SU-DHL-6 (cell line): ENCODE results near the gene TGFBRAP1.

Experiments used
- H2AFZ ChIP-seq: fragments of 200-600 bp; sonication (generic); 2 replicates; pipeline ENCODE4 v1.6.1; 2014; ENCODE audit warnings: low read depth, mild to moderate bottlenecking, moderate library complexity, mixed read lengths, antibody characterized with exemption, low read length; ENCODE audit not compliant: severe bottlenecking
- H3F3A ChIP-seq: fragments of 200-600 bp; shearing (Covaris generic); 2 replicates; pipeline ENCODE4 v1.6.0; 2016; ENCODE audit warnings: antibody characterized with exemption, mild to moderate bottlenecking; ENCODE audit not compliant: insufficient read depth
- H3K27ac ChIP-seq: fragments of 200-600 bp; sonication (generic); 2 replicates; pipeline ENCODE4 v1.5.1; 2016; ENCODE audit warnings: low read depth, mild to moderate bottlenecking, low read length, moderate library complexity, mixed read lengths
- H3K27me3 ChIP-seq: fragments of 200-600 bp; sonication (generic), shearing (Covaris generic); 2 replicates; pipeline ENCODE4 v1.6.0; 2014; ENCODE audit warnings: mild to moderate bottlenecking, low read length
- H3K36me3 ChIP-seq: fragments of 200-600 bp; sonication (generic); 2 replicates; pipeline ENCODE4 v1.6.1; 2014; ENCODE audit warnings: mild to moderate bottlenecking, low read length, mixed read lengths
- H3K4me2 ChIP-seq: fragments of 300-600, 200-600 bp; shearing (Covaris generic), sonication (generic); 2 replicates; pipeline ENCODE4 v1.6.0; 2014; ENCODE audit warnings: low read length, low read depth, mild to moderate bottlenecking; ENCODE audit not compliant: poor library complexity, severe bottlenecking
- H3K4me3 ChIP-seq: fragments of 200-600 bp; sonication (generic); 2 replicates; pipeline ENCODE4 v1.5.1; 2014; ENCODE audit warnings: antibody characterized with exemption, low read length, mild to moderate bottlenecking, mixed read lengths; ENCODE audit not compliant: insufficient read depth, poor library complexity, severe bottlenecking
- H3K79me2 ChIP-seq: fragments of 200-600 bp; sonication (generic); 2 replicates; pipeline ENCODE4 v1.6.1; 2014; ENCODE audit warnings: mild to moderate bottlenecking, low read length, moderate library complexity; ENCODE audit not compliant: insufficient read depth
- H3K9ac ChIP-seq: fragments of 200-600 bp; sonication (generic); 2 replicates; pipeline ENCODE4 v1.7.0; 2014; ENCODE audit warnings: mild to moderate bottlenecking, low read length
- H3K9me2 ChIP-seq: fragments of 200-600 bp; sonication (generic); replicated peaks from 2 replicates; pipeline ENCODE4 v1.6.1; 2014; ENCODE audit warnings: low read length; ENCODE audit not compliant: insufficient read depth
- H3K9me3 ChIP-seq: fragments of 200-600 bp; sonication (generic); 2 replicates; pipeline ENCODE4 v1.6.1; 2014; ENCODE audit warnings: low read length, mixed read lengths; ENCODE audit not compliant: insufficient read depth
- H4K20me1 ChIP-seq: fragments of 200-600 bp; sonication (generic); 2 replicates; pipeline ENCODE4 v1.6.1; 2014; ENCODE audit warnings: low read depth, mild to moderate bottlenecking, antibody characterized with exemption, low read length, moderate library complexity, mixed read lengths
- EZH2phosphoT487 ChIP-seq: fragments of 200-600 bp; sonication (generic), shearing (Covaris generic); conservative IDR thresholded peaks from 2 replicates; pipeline ENCODE4 v1.6.1; 2018; ENCODE audit warnings: mild to moderate bottlenecking, antibody characterized with exemption, low read length, moderate library complexity, mixed read lengths
- TF ChIP-seq, protein P1 (sequence below): fragments of 200-600 bp; sonication (generic); IDR thresholded peaks from one replicate; pipeline ENCODE4 v1.5.1; 2017; ENCODE audit warnings: antibody characterized with exemption, mild to moderate bottlenecking, low read length, moderate library complexity; ENCODE audit not compliant: insufficient read depth, poor library complexity, severe bottlenecking

TGFBRAP1 gene

DNA sequence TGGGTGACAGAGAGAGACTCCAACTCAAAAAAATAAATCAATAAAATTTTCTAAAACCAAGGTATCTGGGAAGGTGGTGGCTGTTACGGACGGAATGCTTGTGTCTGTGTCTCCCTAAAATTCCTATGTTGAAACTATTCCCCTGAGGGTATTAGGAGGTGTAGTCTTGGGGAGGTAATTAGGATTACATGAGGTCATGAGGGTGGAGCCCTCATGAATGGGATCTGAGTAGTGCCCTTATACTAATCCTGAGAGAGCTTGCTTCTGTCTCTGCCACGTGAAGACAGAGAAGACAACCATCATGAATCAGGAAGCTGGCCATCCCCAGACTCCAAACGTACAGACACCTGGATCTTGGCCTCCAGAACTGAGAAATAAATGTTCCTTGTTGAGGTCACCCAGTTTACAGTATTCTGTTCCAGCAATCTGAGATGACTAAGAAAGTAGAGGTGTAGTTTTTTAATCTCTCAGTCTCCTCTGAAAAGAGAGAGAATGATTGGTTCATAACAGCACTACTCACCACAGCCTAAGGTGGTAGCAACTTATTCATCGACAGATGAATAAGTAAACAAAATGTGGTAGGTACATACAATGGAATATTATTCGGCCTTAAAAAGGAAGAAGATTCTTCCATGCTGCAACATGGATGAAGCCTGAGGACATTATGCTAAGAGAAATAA, 38.4 kb downstream of the TGFBRAP1 start:
- no peak overlapping the region for H3K4me3 ChIP-seq
- 0 out of 2 replicates have a peak, but pooled peaks cover 3% of the 10 kb centered on the region for H3K79me2 ChIP-seq
- no peaks in the 10 kb centered on the region for H3K9me3 ChIP-seq
- H2AFZ ChIP-seq, result no peak overlapping the region
- H3K27ac ChIP-seq, result no peak overlapping the region
- H3K36me3 ChIP-seq, result peaks cover 20% of the 10 kb centered on the region
- no peaks in the 10 kb centered on the region for H4K20me1 ChIP-seq
- H3K27me3 ChIP-seq, result no peaks in the 10 kb centered on the region
- H3F3A ChIP-seq, result no peaks in the 10 kb centered on the region
- H3K9ac ChIP-seq, result no peak overlapping the region
- H3K4me2 ChIP-seq, result no peak overlapping the region
- TF ChIP-seq, protein P1, sequence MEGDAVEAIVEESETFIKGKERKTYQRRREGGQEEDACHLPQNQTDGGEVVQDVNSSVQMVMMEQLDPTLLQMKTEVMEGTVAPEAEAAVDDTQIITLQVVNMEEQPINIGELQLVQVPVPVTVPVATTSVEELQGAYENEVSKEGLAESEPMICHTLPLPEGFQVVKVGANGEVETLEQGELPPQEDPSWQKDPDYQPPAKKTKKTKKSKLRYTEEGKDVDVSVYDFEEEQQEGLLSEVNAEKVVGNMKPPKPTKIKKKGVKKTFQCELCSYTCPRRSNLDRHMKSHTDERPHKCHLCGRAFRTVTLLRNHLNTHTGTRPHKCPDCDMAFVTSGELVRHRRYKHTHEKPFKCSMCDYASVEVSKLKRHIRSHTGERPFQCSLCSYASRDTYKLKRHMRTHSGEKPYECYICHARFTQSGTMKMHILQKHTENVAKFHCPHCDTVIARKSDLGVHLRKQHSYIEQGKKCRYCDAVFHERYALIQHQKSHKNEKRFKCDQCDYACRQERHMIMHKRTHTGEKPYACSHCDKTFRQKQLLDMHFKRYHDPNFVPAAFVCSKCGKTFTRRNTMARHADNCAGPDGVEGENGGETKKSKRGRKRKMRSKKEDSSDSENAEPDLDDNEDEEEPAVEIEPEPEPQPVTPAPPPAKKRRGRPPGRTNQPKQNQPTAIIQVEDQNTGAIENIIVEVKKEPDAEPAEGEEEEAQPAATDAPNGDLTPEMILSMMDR, result no peak
- no peak for TF ChIP-seq EZH2phosphoT487
- no peaks in the 10 kb centered on the region for H3K9me2 ChIP-seq

DNA sequence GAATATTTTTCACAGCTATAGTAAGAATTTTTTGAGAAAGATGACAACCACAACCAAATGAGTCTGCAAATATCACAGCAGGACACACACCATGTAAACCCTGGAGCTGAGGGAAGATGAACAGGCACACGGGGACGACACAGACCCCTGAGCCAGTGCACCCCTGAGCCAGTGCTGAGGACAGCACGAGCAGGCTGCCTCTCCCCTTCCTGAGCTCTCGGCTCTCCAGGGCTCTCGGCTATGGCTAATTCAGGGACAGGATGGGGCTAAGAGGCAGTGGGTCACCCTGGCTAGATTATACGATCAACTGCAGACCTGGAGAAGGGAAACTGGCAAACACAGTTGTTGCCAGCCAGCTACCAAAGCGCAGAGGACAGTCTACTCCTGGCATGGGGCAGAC, 41.4 kb downstream of the TGFBRAP1 start:
- TF ChIP-seq, protein P1, result no peak
- no peak for TF ChIP-seq EZH2phosphoT487
- H3K27me3 ChIP-seq, result no peaks in the 10 kb centered on the region
- no peaks in the 10 kb centered on the region for H3K9me3 ChIP-seq
- peaks cover 3% of the 10 kb centered on the region; the same call in 1 of the 2 replicates for H3K79me2 ChIP-seq
- H3K27ac ChIP-seq, result no peak overlapping the region
- no peak overlapping the region for H3K9ac ChIP-seq
- H3K4me3 ChIP-seq, result no peak overlapping the region
- H3K4me2 ChIP-seq, result no peak overlapping the region
- H4K20me1 ChIP-seq, result no peaks in the 10 kb centered on the region; the same call in 1 of the 2 replicates
- H3K36me3 ChIP-seq, result peaks cover 15% of the 10 kb centered on the region; the same call in 1 of the 2 replicates
- no peak overlapping the region for H2AFZ ChIP-seq
- H3K9me2 ChIP-seq, result no peaks in the 10 kb centered on the region
- no peaks in the 10 kb centered on the region for H3F3A ChIP-seq

DNA sequence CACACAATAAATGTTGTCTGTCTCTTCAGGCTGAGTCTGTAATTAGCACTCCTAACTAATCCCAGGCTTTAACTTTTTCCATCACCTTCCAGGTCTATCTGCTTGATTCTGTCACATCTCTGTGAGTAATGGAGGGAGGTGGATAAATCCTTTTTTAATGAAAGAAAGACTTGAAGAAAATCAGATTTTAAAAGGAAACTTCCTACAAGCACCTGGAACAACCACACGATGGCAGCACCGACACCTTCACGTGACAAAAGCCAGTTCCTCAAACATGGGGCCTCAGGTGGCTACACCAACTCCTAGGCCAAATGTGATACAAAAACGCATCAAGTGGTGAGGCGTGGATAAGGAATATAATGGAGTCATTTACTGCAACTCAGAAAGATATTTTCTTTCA, 41.8 kb downstream of the TGFBRAP1 start:
- no peaks in the 10 kb centered on the region for H3K27me3 ChIP-seq
- H4K20me1 ChIP-seq, result no peaks in the 10 kb centered on the region; the same call in 1 of the 2 replicates
- no peak overlapping the region for H2AFZ ChIP-seq
- H3F3A ChIP-seq, result no peaks in the 10 kb centered on the region
- no peak overlapping the region for H3K4me3 ChIP-seq
- H3K79me2 ChIP-seq, result peaks cover 3% of the 10 kb centered on the region; the same call in 1 of the 2 replicates
- TF ChIP-seq EZH2phosphoT487, result no peak
- TF ChIP-seq, protein P1, result peak; percentile 21
- no peak overlapping the region for H3K4me2 ChIP-seq
- no peaks in the 10 kb centered on the region for H3K9me2 ChIP-seq
- H3K9ac ChIP-seq, result no peak overlapping the region
- H3K27ac ChIP-seq, result no peak overlapping the region
- H3K9me3 ChIP-seq, result no peaks in the 10 kb centered on the region
- peaks cover 15% of the 10 kb centered on the region; the same call in 1 of the 2 replicates for H3K36me3 ChIP-seq
